ENCODE data around the gene FUBP3. TPM values are rescaled to one million over a fixed set of nuclear protein-coding genes. Genes with fewer than 3 reads are reported as not detected.

The FUBP3 gene
- polyA plus RNA-seq, 1 of the 3 experiments (the other 2 are of a cell fraction), result 55.1 TPM

DNA sequence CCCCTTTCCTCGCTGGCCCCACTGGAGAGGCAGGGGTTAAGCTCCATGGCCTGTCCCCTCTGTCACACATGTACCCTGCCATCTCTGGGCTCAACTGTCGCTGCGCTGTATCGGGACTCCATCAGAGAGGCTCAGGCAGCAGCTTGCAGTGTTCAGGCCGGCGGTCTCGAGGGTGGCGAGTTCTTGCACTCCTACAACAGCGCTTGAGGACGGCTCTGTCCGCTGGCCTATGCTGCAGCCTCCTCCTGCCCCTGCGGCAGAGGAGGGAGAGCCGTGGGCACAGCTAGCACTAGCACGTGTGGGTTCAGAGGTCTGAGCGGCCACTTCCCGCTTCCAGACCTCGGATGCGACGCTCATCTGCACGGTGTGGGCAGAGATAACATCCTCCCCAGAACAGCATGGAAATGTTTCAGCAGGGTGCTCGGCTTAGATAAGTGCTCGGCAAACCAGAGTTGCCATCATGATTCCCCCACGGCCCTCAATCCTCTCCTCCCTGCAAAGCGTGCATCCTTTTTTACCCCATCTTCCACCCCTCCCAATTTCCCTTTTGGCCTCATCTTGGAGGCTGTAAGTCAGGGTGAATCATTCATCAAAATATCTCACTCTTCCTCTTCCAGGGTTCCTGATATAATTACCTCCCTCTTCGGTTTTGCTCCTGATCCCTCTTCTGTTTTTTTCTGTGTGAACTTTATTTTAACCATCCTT lies 41.9 kb upstream of the FUBP3 start:
- Histone ChIP-seq H3K36me3 (replicated peaks in 1 of 2; ENCODE audit: control insufficient read depth in 1 of 2, insufficient read depth in 2 of 2, low read length in 1 of 2) (no peaks in the 10 kb centered on the region), H3K27ac (ENCODE audit: low read depth in 2 of 2, low read length in 1 of 2) (no peak overlapping the region), H3K9me3 (no peaks in the 10 kb centered on the region), H3F3A (replicated peaks; ENCODE audit: insufficient read depth) (no peaks in the 10 kb centered on the region), H4K20me1 (ENCODE audit: insufficient read depth) (no peaks in the 10 kb centered on the region), H3K4me1 (ENCODE audit: control insufficient read depth in 1 of 2, insufficient read depth in 2 of 2, low read depth in 1 of 2, low read length in 1 of 2) (peaks cover 0 to 5% of the 10 kb centered on the region in 2 experiments; a peak in 1 of 4 replicates), H3K27me3 (ENCODE audit: insufficient read depth) (0 out of 2 replicates have a peak, but pooled peaks cover 4% of the 10 kb centered on the region), H3K9me2 (no peaks in the 10 kb centered on the region), H2AFZ (ENCODE audit: low read depth) (peak overlapping the region; percentile 16; the same call in 1 of the 2 replicates), H3K4me2 (no peak overlapping the region), H3K4me3 (ENCODE audit: low read depth in 2 of 2, low read length in 1 of 2) (no peak overlapping the region), H3K79me2 (ENCODE audit: insufficient read depth) (no peaks in the 10 kb centered on the region), H3K9ac (no peak overlapping the region)
- ChIA-PET POLR2A (no interaction called here), CTCF (interaction anchor here (0.7 to 1.4 kb wide), 3 partner anchors 35 to 162 kb away, joined by 3 to 5 read pairs (median 3); no protein-coding TSS in a partner anchor)
- DNase-seq, result peak; percentile 68
- 65% methylated on average over 21 of the region's 25 CpGs for WGBS (ENCODE audit: low lambda C conversion rate)
- TF ChIP-seq FOXM1 (IDR thresholded peaks at IDR 0.05; ENCODE audit: low read depth) (no peak), TEAD4 (IDR thresholded peaks at IDR 0.05; ENCODE audit: borderline replicate concordance, insufficient read depth) (no peak), GATA2 (CRISPR knock-in tag; IDR thresholded peaks at IDR 0.05) (peak; percentile 66), RXRA (IDR thresholded peaks at IDR 0.05; ENCODE audit: borderline replicate concordance, low read depth) (no peak), NFIC (IDR thresholded peaks at IDR 0.05; ENCODE audit: borderline replicate concordance) (no peak), POLR2AphosphoS5 (IDR thresholded peaks at IDR 0.05; ENCODE audit: low read depth, low read length) (no peak), SIN3A (IDR thresholded peaks at IDR 0.05; ENCODE audit: borderline replicate concordance, low read depth, low read length) (no peak)
- TF ChIP-seq, protein P1, sequence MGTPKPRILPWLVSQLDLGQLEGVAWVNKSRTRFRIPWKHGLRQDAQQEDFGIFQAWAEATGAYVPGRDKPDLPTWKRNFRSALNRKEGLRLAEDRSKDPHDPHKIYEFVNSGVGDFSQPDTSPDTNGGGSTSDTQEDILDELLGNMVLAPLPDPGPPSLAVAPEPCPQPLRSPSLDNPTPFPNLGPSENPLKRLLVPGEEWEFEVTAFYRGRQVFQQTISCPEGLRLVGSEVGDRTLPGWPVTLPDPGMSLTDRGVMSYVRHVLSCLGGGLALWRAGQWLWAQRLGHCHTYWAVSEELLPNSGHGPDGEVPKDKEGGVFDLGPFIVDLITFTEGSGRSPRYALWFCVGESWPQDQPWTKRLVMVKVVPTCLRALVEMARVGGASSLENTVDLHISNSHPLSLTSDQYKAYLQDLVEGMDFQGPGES (IDR thresholded peaks at IDR 0.05; ENCODE audit: low read depth, low read length), result no peak

DNA sequence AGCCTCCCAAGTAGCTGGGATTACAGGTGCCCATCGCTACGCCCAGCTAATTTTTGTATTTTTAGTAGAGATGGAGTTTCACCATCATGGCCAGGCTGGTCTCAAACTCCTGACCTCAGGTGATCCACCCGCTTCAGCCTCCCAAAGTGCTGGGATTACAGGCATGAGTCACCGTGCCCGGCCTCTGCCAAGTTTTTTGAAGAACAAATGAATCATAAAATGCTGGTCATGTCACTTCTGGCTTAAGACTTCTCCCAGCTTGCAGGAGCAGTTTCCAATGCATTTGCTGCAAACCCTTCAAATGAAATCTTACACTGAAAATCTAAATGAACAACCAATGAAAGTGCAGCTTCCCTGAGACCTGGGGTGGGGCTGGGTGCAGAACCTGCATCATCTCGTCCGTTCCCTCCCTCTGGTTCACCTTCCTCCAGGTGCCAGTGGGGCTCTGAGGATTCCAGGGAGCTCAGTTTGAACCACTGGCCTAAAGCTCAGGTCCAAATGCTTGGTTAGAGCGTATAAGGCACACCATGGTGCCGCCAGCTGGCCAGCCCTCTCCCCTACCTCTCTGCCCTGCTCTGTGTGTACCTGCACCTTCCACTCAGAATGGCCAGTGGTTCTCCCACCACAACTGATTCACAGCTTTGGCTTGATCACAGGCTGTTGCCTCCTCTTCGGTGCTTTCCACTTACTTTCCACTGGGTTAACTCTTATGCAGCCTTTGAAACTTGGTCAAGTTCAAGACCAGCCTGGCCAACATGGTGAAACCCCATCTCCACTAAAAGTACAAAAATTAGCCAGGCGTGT lies 39.8 kb upstream of the FUBP3 start:
- H3K27ac ChIP-seq (ENCODE audit: low read depth in 2 of 2, low read length in 1 of 2), result no peak overlapping the region
- DNase-seq, result no peak
- no peak overlapping the region for H2AFZ ChIP-seq (ENCODE audit: low read depth)
- no peaks in the 10 kb centered on the region for H3K9me3 ChIP-seq
- CTCF ChIA-PET, result interaction anchor here (0.9 kb wide), 1 partner anchor 15 kb away, joined by 3 read pairs; no protein-coding TSS in a partner anchor
- H3K36me3 ChIP-seq (replicated peaks in 1 of 2; ENCODE audit: control insufficient read depth in 1 of 2, insufficient read depth in 2 of 2, low read length in 1 of 2), result no peaks in the 10 kb centered on the region
- POLR2A ChIA-PET, result no interaction called here
- no peaks in the 10 kb centered on the region for H3F3A ChIP-seq (replicated peaks; ENCODE audit: insufficient read depth)
- peaks cover 0 to 5% of the 10 kb centered on the region in 2 experiments; a peak in 1 of 4 replicates for H3K4me1 ChIP-seq (ENCODE audit: control insufficient read depth in 1 of 2, insufficient read depth in 2 of 2, low read depth in 1 of 2, low read length in 1 of 2)
- no peak overlapping the region for H3K9ac ChIP-seq
- H3K4me3 ChIP-seq (ENCODE audit: low read depth in 2 of 2, low read length in 1 of 2), result no peak overlapping the region
- 0 out of 2 replicates have a peak, but pooled peaks cover 4% of the 10 kb centered on the region for H3K27me3 ChIP-seq (ENCODE audit: insufficient read depth)
- no peak overlapping the region for H3K4me2 ChIP-seq
- H3K9me2 ChIP-seq, result no peaks in the 10 kb centered on the region
- no peaks in the 10 kb centered on the region for H3K79me2 ChIP-seq (ENCODE audit: insufficient read depth)
- WGBS (ENCODE audit: low lambda C conversion rate), result 64% methylated on average over 11 of the region's 11 CpGs
- H4K20me1 ChIP-seq (ENCODE audit: insufficient read depth), result no peaks in the 10 kb centered on the region
- TF ChIP-seq FOSL2 (IDR thresholded peaks at IDR 0.05; ENCODE audit: borderline replicate concordance, low read depth), result peak; percentile 82
- no peak for TF ChIP-seq TAF1 (IDR thresholded peaks at IDR 0.05; ENCODE audit: borderline replicate concordance, low read depth, low read length)
- TF ChIP-seq, protein P2, sequence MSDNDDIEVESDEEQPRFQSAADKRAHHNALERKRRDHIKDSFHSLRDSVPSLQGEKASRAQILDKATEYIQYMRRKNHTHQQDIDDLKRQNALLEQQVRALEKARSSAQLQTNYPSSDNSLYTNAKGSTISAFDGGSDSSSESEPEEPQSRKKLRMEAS (IDR thresholded peaks at IDR 0.05; ENCODE audit: low read depth), result no peak
- TF ChIP-seq TCF12 (IDR thresholded peaks at IDR 0.05), result no peak
- TF ChIP-seq GATA2 (CRISPR knock-in tag; IDR thresholded peaks at IDR 0.05), result no peak
- no peak for TF ChIP-seq RAD21 (IDR thresholded peaks at IDR 0.05; ENCODE audit: low read length)
- TF ChIP-seq ELF1 (IDR thresholded peaks at IDR 0.05), result no peak
- TF ChIP-seq FOXM1 (IDR thresholded peaks at IDR 0.05; ENCODE audit: low read depth), result no peak
- peak; percentile 80 for TF ChIP-seq NFIC (IDR thresholded peaks at IDR 0.05; ENCODE audit: borderline replicate concordance)
- TF ChIP-seq RFX5 (IDR thresholded peaks at IDR 0.05; ENCODE audit: low read length), result no peak
- TF ChIP-seq, protein P3, sequence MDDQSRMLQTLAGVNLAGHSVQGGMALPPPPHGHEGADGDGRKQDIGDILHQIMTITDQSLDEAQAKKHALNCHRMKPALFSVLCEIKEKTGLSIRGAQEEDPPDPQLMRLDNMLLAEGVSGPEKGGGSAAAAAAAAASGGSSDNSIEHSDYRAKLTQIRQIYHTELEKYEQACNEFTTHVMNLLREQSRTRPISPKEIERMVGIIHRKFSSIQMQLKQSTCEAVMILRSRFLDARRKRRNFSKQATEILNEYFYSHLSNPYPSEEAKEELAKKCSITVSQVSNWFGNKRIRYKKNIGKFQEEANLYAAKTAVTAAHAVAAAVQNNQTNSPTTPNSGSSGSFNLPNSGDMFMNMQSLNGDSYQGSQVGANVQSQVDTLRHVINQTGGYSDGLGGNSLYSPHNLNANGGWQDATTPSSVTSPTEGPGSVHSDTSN (IDR thresholded peaks at IDR 0.05), result peak; percentile 78
- TF ChIP-seq, protein P4, sequence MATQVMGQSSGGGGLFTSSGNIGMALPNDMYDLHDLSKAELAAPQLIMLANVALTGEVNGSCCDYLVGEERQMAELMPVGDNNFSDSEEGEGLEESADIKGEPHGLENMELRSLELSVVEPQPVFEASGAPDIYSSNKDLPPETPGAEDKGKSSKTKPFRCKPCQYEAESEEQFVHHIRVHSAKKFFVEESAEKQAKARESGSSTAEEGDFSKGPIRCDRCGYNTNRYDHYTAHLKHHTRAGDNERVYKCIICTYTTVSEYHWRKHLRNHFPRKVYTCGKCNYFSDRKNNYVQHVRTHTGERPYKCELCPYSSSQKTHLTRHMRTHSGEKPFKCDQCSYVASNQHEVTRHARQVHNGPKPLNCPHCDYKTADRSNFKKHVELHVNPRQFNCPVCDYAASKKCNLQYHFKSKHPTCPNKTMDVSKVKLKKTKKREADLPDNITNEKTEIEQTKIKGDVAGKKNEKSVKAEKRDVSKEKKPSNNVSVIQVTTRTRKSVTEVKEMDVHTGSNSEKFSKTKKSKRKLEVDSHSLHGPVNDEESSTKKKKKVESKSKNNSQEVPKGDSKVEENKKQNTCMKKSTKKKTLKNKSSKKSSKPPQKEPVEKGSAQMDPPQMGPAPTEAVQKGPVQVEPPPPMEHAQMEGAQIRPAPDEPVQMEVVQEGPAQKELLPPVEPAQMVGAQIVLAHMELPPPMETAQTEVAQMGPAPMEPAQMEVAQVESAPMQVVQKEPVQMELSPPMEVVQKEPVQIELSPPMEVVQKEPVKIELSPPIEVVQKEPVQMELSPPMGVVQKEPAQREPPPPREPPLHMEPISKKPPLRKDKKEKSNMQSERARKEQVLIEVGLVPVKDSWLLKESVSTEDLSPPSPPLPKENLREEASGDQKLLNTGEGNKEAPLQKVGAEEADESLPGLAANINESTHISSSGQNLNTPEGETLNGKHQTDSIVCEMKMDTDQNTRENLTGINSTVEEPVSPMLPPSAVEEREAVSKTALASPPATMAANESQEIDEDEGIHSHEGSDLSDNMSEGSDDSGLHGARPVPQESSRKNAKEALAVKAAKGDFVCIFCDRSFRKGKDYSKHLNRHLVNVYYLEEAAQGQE (IDR thresholded peaks at IDR 0.05; ENCODE audit: low read depth, low read length), result no peak
- TF ChIP-seq JUND (IDR thresholded peaks at IDR 0.05), result peak; percentile 53; the same call in 1 of the 2 replicates
- TF ChIP-seq RCOR1 (IDR thresholded peaks at IDR 0.05; ENCODE audit: low read length), result no peak
